BLaER1 (cell line): ENCODE data around the gene FOXJ1.

Experiments
- H3K27ac ChIP-seq: shearing (Covaris generic); formaldehyde crosslinking; 2 replicates; pipeline ENCODE4 v1.8.1; 2022
- H3K27me3 ChIP-seq: shearing (Covaris generic); formaldehyde crosslinking; 2 replicates; pipeline ENCODE4 v1.8.1; 2022
- H3K36me3 ChIP-seq: shearing (Covaris generic); formaldehyde crosslinking; 2 replicates; pipeline ENCODE4 v1.8.1; 2022
- H3K4me1 ChIP-seq: shearing (Covaris generic); formaldehyde crosslinking; 2 replicates; pipeline ENCODE4 v1.8.1; 2022
- H3K4me2 ChIP-seq: shearing (Covaris generic); formaldehyde crosslinking; 2 replicates; pipeline ENCODE4 v1.8.1; 2022
- H3K4me3 ChIP-seq: shearing (Covaris generic); formaldehyde crosslinking; 2 replicates; pipeline ENCODE4 v1.8.1; 2022
- H3K9ac ChIP-seq: shearing (Covaris generic); formaldehyde crosslinking; 2 replicates; pipeline ENCODE4 v1.8.1; 2022
- H3K9me3 ChIP-seq: shearing (Covaris generic); formaldehyde crosslinking; 2 replicates; pipeline ENCODE4 v1.8.1; 2022
- H4K20me1 ChIP-seq: shearing (Covaris generic); formaldehyde crosslinking; 2 replicates; pipeline ENCODE4 v1.8.1; 2022
- Cebpa-rat ChIP-seq: shearing (Covaris generic); IDR thresholded peaks from 2 replicates; pipeline ENCODE4 v1.8.1; 2022

FOXJ1 gene

DNA sequence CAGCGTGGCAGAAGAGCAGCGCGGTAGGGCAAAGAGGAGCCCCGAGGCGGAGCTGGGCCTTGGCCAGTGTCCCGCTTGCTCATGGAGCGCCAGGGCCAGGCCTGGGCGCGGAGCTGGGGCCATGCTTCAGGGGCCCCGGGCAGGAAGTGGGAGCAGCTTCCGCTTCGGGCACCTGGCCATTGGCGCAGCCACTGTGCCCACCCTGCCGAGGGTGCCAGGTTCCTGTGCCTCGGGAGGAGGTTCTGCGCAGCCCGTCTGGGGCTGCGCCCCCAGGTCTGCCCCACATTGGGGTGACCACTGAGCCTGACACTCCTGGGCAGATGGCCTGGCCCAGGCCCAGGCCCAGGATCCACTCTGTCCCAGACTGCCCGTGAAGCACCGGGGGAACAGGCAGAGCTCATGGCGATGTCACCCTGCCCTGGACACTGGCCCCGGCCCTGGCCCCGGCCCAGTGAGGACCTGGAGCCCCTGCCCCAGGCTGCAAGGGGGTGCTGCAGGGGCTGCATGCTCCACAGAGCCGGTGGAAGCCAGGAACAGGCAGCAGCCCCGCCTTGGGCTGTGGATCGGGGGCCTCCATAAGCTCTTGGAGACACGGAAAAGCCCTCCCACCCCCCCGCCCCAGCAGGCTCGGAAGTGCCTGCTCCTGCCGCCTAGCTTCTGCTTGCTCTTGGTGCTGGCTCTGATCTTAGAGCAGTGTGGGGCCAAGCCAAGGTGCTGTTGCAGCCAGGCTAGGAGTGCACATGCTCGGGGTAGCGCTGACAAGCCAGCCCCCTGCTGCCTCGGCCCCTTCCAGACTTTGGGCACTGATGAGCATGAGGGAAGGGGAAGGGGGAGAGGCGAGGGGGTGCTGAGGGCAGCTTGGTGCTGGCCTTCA, 35.9 kb upstream of the FOXJ1 start:
- no peaks in the 10 kb centered on the region for H3K27me3 ChIP-seq
- H3K9ac ChIP-seq, result no peak overlapping the region
- H3K36me3 ChIP-seq, result no peaks in the 10 kb centered on the region
- no peak overlapping the region for H3K4me3 ChIP-seq
- peaks cover 13% of the 10 kb centered on the region for H3K4me1 ChIP-seq
- H3K9me3 ChIP-seq, result peaks cover 10% of the 10 kb centered on the region
- no peak overlapping the region for H3K27ac ChIP-seq
- no peak for TF ChIP-seq Cebpa-rat
- no peaks in the 10 kb centered on the region for H4K20me1 ChIP-seq
- H3K4me2 ChIP-seq, result no peak overlapping the region

DNA sequence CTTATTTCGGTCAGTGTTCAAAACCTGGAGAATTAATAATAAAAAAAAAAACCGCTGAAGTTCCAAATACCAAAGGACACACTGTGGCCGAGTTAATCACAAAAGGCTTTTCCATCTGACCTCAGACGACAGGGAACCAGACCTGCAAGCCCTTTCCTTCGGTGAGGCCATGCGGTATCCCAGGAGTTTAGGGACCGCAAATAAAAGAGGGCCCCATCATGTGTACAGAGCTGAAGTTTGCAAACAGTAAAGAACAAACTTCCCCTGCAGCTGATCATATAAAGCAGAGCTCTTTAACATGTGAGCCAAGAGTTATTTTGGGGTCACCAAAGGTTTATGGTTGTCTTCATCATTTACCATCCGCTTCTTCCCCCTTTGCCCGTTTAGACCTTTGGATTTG, 33.0 kb upstream of the FOXJ1 start:
- no peak for TF ChIP-seq Cebpa-rat
- H4K20me1 ChIP-seq, result no peaks in the 10 kb centered on the region
- H3K9ac ChIP-seq, result no peak overlapping the region
- no peak overlapping the region for H3K27ac ChIP-seq
- no peak overlapping the region for H3K4me3 ChIP-seq
- no peak overlapping the region for H3K4me2 ChIP-seq
- H3K4me1 ChIP-seq, result no peaks in the 10 kb centered on the region
- H3K9me3 ChIP-seq, result peaks cover 10% of the 10 kb centered on the region
- no peaks in the 10 kb centered on the region for H3K36me3 ChIP-seq
- H3K27me3 ChIP-seq, result no peaks in the 10 kb centered on the region

DNA sequence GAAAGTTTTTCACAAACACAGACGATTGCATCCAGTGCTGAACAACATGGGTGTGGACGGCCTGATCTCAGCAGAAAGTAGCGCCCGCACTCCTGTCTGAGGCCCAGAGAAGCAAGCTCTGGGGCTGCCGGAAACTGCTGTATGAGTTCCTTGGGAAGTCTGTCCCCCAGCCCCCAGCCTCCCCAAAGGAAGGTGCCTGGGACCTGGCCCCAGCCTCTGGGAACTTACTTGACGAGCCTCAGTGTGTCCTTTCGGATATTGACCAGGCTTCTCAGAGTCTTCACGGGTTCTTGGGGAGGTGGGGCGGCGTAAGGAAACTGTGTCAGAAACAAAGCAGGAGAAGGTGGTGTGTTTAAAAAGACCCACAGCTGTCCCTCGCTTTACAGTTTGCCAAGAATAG, 32.4 kb upstream of the FOXJ1 start:
- no peak overlapping the region for H3K4me3 ChIP-seq
- no peak for TF ChIP-seq Cebpa-rat
- no peak overlapping the region for H3K4me2 ChIP-seq
- H4K20me1 ChIP-seq, result no peaks in the 10 kb centered on the region
- no peak overlapping the region for H3K9ac ChIP-seq
- no peaks in the 10 kb centered on the region for H3K36me3 ChIP-seq
- H3K4me1 ChIP-seq, result no peaks in the 10 kb centered on the region
- H3K27me3 ChIP-seq, result no peaks in the 10 kb centered on the region
- peaks cover 10% of the 10 kb centered on the region for H3K9me3 ChIP-seq
- no peak overlapping the region for H3K27ac ChIP-seq

DNA sequence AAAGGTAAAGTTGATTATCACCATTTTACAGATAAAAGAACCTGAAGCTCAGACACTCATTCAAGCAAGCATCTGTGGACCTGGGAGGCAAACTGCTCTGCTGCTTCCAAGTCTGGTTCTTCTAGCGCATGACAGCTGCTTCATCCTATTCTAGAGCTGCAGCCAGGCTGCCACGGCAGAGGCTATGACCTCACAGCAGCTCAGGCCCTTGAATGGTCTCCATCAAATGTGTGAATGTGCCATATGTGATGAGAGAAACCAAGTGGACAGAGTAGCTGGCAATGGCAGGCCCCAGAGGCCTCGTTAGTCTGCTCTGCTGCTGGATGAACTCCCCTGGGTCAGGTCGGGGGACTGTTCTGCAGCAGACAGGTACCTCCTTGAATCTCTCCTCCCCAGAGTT, 30.7 kb upstream of the FOXJ1 start:
- Histone ChIP-seq H3K4me1 (no peaks in the 10 kb centered on the region), H3K27ac (no peak overlapping the region)
- no peak for TF ChIP-seq Cebpa-rat

DNA sequence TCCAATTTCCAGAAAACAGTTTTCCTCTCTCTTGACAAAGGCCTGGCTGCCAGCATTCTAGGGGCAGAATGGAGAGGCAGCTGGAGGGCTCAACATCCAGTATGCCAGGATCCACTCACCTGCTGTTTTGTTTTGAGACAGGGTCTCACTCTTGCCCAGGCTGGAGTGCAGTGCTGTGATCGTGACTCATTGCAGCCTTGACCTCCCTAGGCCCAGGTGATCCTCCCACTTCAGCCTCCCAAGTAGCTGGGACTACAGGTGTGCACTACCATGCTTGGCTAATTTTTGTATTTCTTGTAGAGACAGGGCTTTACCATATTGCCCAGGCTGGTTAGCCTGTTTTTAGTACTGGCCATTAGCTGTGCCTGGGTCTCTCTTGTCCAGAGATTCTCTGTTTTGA, 29.1 kb upstream of the FOXJ1 start:
- no peak overlapping the region for H3K4me3 ChIP-seq
- no peaks in the 10 kb centered on the region for H3K36me3 ChIP-seq
- no peak overlapping the region for H3K4me2 ChIP-seq
- TF ChIP-seq Cebpa-rat, result no peak
- no peak overlapping the region for H3K27ac ChIP-seq
- H3K4me1 ChIP-seq, result no peaks in the 10 kb centered on the region
- no peaks in the 10 kb centered on the region for H3K9me3 ChIP-seq
- no peaks in the 10 kb centered on the region for H3K27me3 ChIP-seq
- no peaks in the 10 kb centered on the region for H4K20me1 ChIP-seq
- no peak overlapping the region for H3K9ac ChIP-seq

More for the DNA sequence above, 30.7 kb upstream of the FOXJ1 start:
- Histone ChIP-seq H3K27me3 (no peaks in the 10 kb centered on the region), H3K9ac (no peak overlapping the region), H4K20me1 (no peaks in the 10 kb centered on the region), H3K4me3 (no peak overlapping the region), H3K36me3 (no peaks in the 10 kb centered on the region), H3K9me3 (no peaks in the 10 kb centered on the region), H3K4me2 (no peak overlapping the region)

DNA sequence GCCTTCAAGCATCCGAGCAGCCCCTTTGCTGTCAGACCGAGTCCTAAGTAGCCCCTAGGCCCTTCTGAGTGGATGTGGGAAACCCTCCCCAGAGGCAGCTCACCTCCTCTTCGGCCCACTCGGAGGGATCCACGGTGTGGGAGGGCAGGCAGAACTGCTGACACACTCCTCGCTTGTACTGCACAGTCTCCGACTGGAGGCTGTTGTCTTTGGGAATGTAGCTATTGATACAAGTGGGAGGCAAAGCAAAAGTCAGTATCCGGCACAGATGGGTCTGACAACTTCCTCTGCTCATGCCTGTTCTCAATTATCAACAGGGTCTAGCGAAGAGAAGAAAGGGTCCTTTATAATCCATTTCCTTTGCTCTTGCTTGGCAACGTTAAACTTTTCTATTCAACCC, 25.9 kb upstream of the FOXJ1 start:
- Histone ChIP-seq H3K4me2 (no peak overlapping the region), H4K20me1 (no peaks in the 10 kb centered on the region), H3K4me1 (no peaks in the 10 kb centered on the region), H3K27ac (no peak overlapping the region), H3K27me3 (no peaks in the 10 kb centered on the region), H3K9me3 (no peaks in the 10 kb centered on the region), H3K4me3 (no peak overlapping the region), H3K36me3 (no peaks in the 10 kb centered on the region), H3K9ac (no peak overlapping the region)
- TF ChIP-seq Cebpa-rat, result no peak

DNA sequence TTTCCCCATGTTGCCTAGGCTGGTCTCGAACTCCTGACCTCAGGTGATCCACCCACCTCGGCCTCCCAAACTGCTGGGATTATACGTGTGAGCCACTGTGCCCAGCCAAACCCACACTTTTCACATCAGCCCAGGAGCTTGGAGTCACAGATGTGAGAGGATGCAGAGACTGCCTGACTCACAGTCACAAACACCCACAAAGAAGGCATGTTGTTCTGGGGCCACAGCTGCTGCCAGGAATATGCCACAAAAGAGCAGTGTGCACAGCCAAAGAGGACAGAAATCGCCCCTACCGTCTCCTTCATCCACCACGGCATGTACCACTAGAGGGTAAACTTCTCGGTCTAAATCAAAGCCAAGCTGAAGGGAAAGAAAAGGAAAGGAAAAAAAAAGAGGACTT, 25.1 kb upstream of the FOXJ1 start:
- H3K4me3 ChIP-seq, result no peak overlapping the region
- H4K20me1 ChIP-seq, result no peaks in the 10 kb centered on the region
- H3K27ac ChIP-seq, result no peak overlapping the region
- TF ChIP-seq Cebpa-rat, result no peak
- no peaks in the 10 kb centered on the region for H3K9me3 ChIP-seq
- no peak overlapping the region for H3K9ac ChIP-seq
- H3K36me3 ChIP-seq, result no peaks in the 10 kb centered on the region
- H3K4me1 ChIP-seq, result no peaks in the 10 kb centered on the region
- H3K4me2 ChIP-seq, result no peak overlapping the region
- H3K27me3 ChIP-seq, result no peaks in the 10 kb centered on the region

DNA sequence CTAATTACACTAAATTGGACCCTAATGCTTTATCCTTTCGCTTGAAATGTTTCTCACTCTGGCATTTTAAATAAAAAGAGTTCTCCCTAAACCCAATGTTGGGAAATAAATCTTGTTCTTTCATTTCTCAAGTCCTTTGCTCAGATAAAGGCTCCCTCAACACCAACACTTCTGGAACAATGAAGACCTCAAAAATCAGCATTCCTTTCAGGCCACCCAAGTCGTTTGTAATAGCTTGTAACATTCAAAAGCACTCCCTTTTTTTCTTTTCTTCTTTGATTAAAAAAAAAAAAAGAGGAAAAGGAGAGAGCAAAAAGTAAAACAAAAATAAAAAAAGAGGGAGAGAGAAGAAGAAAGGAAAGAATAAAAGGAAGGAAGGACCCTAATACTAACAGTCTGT, 23.3 kb upstream of the FOXJ1 start:
- no peak for TF ChIP-seq Cebpa-rat
- H3K27me3 ChIP-seq, result no peaks in the 10 kb centered on the region
- H4K20me1 ChIP-seq, result no peaks in the 10 kb centered on the region
- H3K4me3 ChIP-seq, result no peak overlapping the region
- H3K9ac ChIP-seq, result no peak overlapping the region
- no peaks in the 10 kb centered on the region for H3K36me3 ChIP-seq
- H3K4me2 ChIP-seq, result no peak overlapping the region
- H3K4me1 ChIP-seq, result no peaks in the 10 kb centered on the region
- H3K9me3 ChIP-seq, result no peaks in the 10 kb centered on the region
- no peak overlapping the region for H3K27ac ChIP-seq

DNA sequence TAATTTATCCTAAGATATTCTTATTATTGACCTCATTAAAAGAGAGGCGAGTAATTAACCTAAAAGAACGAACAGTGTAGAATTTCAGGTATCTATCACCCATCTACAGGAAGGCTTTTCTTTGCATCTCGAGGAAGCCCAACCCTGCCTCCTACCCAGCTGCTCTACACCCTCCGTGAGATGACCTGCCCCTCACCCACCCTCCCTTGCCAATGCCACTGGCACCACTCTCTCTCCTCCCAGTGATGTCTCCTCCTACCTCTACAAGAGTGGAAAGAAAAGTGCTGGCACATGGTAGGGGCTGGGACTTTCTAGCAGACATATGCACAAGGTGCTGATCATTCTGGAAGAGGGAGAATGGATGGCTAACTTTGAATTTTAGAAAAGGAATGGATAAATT, 22.9 kb upstream of the FOXJ1 start:
- H3K9ac ChIP-seq, result no peak overlapping the region
- H3K27ac ChIP-seq, result no peak overlapping the region
- no peaks in the 10 kb centered on the region for H4K20me1 ChIP-seq
- H3K4me1 ChIP-seq, result no peaks in the 10 kb centered on the region
- TF ChIP-seq Cebpa-rat, result no peak
- H3K4me3 ChIP-seq, result no peak overlapping the region
- H3K9me3 ChIP-seq, result no peaks in the 10 kb centered on the region
- no peaks in the 10 kb centered on the region for H3K27me3 ChIP-seq
- H3K4me2 ChIP-seq, result no peak overlapping the region
- H3K36me3 ChIP-seq, result no peaks in the 10 kb centered on the region

DNA sequence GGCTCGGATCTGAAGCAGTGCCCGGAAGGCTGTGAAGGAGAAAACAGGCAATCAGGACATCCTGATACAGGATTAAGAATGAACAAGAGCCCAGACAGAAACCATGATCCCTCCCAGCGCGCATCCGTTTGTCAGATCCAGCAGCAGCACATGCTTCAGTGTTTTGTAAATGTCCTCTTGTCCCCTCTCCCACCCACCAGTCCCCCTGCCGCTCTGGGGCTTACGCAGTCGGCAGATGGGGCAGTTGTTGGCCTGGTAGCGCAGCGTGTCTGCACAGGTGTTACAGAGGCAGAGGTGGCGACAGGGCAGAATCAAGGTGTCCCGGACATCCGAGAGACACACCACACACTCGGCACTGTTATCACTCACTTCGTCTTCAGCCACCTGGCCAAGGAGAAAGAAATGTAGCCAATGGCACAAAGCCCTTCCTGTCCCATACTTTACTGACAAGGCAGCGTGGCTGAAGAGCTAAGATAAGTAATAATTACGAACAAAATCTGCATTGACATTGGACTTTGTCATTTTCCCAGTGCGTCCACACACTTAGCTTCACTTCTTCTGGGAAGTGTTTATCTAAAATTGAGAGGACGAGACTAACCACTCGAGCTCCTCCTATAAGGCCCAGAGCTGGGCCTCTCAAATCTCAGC, 20.7 kb upstream of the FOXJ1 start:
- Histone ChIP-seq H3K4me3 (no peak overlapping the region), H3K27me3 (no peaks in the 10 kb centered on the region), H3K36me3 (no peaks in the 10 kb centered on the region), H3K9ac (no peak overlapping the region), H3K9me3 (no peaks in the 10 kb centered on the region), H4K20me1 (no peaks in the 10 kb centered on the region), H3K27ac (no peak overlapping the region), H3K4me2 (no peak overlapping the region), H3K4me1 (no peaks in the 10 kb centered on the region)
- no peak for TF ChIP-seq Cebpa-rat
